HG03378 (cell line): Measurements from ENCODE around the gene NEK10.
"Not testable (repeated sequence)": the region's sequence is repeated elsewhere in the genome, so short reads cannot be mapped to it uniquely, and the experiment has no call there.

Experiments used
- ATAC-seq: cut with Tn5 transposase; IDR thresholded peaks from one replicate; pipeline ENCODE4 v1.9.1; 2021; ENCODE audit warnings: mild to moderate bottlenecking, moderate library complexity; ENCODE audit not compliant: unreplicated experiment

Gene NEK10

GRCh38 chr3:27354588-27355203 is 14.5 kb downstream of the NEK10 start:
- ATAC-seq, result no peak

DNA sequence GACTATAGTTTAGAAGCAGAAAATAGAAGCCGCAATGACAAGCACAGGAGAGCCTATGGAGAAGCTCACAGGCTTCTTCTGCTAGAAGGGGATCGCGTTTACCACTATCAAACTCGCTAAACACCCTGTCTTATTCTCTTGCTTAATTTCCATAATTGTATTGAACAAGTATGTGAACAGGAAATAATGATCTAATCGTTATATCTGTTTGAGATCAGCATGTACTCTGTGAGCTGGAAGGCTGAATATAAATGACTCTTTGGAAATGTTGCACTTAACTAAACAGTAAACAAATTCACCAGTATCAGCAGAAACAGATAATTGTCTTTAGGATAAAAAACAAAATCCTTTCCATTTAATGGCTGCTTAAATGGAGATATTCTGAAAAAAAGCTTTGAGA is 15.0 kb downstream of the NEK10 start:
- no peak for ATAC-seq

- no peak for ATAC-seq
These were observed 16.0 kb downstream of the NEK10 start for GRCh38 chr3:27353221-27353620.

GRCh38 chr3:27352047-27352446 is 17.1 kb downstream of the NEK10 start:
- ATAC-seq, result no peak

DNA sequence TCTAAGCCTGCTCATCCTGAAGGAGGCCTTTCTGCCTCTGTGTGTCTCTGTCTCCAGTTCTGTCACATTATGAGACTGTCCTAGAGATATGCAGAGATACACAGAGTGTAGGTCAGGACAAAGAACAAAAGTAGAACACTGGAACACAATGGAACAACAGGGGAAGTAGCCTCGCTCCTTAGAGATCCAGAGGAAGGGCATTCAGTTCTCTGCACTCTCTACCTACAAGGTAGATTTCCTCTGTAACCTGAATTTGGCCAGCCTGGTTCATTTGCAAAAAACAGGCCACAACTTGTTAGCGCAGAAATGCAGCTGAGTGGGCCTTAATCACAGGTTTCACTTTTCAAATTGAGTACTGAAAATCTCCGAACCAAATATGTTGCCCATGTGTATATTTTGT is 19.4 kb downstream of the NEK10 start:
- peak; percentile 64 for ATAC-seq

DNA sequence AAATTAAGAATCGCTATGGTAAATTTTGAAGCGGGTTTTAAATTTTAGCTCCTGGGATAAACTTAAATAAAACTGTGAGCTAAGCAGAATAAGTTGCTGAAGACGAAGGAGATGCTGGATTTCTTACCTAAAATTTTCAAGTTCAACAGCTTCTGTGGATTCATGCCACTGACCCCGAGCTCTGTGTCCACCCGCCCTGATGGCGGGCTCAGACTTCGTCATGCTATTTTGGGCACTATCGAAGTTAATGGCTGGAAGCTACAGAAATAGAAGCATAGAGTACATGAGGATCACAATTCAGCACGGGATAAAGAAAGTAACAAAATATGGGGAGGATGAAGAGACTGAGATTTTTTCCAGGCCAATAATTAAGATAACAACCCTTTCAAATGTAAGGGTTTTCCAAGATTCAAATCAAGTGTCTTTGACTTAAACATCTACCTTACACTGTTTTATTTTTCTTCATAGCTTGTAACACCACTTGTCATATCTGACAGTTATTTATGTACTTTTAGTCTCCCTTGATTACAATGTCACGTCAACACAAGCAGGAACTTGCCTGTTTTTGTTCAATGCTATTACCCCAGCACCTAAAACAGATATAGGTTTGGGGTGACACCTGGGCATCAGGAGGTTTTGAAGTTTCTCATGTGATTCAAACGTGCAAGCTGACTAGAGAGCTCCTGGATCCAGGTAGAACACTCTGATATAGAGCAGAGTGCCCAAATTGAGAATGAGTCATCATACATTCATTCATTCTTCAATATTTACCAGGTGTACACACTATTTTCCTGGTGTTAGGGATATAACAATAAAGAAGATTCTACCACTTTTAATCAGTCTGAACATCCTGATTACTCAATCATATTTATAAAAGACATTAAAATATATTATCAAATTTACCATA is 23.0 kb downstream of the NEK10 start:
- ATAC-seq, result no peak

DNA sequence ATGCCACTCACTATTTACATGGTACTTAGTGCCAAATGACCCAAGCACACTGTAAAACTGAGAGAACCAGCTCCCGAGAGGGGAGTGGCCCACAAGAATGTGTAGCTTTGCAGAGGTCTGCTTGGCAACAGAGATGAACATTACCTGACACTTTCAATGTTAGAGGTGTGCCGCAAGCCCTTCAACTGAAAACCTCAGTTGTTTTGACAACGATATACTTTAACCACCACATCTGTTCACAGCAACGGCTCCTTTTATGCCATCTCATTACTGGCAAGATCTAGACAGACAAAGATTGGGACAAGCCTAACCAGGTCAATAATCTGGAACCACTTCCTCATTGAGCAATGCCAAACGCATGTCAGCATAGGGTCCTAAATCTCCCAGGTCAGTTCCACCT is 23.7 kb downstream of the NEK10 start:
- ATAC-seq, result no peak

- ATAC-seq, result no peak
These were observed 24.1 kb downstream of the NEK10 start for GRCh38 chr3:27345045-27345444.

DNA sequence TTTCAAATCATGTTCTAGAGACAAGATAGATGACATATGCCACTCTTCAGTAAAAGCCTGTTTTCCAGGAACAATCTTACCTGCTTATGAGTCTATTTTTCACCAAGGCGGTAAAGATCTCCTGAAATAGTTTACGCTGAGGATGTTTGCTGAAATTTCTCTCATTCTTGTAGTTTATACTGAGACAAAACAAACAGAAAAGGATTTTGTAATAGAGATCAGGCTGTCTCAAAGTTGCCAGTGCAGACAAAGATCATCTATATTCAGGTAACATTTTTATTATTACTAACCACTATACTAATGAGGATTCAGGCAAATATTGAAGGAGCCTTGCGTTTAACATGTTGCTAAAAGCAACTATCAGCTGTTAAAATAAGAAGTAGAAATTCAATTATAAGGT is 25.0 kb downstream of the NEK10 start:
- no peak for ATAC-seq

DNA sequence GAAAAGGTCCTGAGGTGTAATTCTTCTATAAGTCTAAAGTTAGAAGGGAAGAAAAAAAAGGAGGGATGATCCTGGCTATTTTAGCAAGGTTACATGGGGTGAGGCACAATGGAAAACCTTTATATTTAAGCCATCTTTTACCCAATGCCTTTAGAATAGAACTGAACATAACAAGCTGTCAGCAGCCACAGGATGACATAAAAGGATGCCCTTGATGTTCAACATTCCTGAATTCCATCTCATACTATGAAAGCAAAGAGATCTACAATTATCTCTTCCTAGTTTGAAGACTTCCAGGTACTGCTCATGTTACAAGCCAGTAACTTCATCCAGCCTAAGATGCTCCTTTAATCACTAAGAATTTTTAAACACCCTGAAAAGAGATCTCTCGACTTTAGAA is 26.9 kb downstream of the NEK10 start:
- no peak for ATAC-seq

DNA sequence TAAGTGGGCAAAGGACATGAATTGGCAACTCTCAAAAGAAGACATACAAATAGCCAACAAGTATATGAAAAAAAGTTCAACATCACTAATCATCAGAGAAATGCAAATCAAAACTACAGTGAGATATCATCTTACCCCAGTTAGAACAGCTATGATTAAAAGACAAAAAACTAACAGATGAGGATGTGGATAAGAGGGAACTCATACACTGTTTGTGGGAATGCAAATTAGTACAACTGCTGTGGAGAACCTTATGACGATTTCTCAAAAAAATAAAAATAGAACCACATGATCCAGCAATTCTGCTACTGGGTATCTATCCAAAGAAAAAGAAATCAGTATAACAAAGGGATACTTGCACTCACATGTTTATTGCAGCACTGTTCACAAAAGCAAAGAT is 28.6 kb downstream of the NEK10 start:
- ATAC-seq, result peak; percentile 82

DNA sequence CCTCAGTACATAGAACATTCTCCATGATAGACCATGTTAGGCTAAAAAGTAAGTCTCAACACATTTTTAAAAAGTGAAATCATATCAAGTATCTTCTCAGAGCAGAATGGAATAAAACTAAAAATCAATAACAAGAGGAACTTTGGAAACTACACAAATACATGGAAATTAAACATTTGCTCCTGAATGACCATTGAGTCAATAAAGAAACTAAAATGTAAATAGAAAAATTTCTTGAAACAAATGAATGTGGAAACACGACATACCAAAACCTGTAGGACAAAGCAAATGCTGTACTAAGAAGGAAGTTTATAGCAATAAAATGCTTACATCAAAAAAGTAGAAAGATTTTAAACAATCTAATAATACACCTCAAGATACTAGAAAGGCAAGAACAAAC is 33.6 kb downstream of the NEK10 start:
- no peak for ATAC-seq

DNA sequence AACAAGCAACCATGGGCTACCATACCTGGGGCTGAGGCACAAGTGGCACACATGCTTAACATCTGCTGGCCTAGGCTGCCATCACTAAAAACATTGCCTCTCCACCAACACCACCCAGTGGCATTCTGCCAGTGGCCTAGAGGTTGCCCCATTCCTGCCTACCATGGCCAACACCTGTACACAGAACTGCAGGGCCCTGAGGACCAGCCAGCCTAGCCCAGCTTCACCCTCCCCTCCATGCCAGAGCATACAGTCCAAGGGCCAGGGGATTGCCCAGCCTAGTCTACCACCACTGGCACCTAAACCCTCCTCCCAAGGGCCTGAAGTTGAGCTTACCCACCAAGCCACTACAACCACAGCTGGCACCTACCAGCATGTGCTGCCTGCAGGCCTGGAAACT is 35.3 kb downstream of the NEK10 start:
- no peak for ATAC-seq

- ATAC-seq, result not testable (repeated sequence)
These were observed 40.0 kb downstream of the NEK10 start for GRCh38 chr3:27328982-27329762.

DNA sequence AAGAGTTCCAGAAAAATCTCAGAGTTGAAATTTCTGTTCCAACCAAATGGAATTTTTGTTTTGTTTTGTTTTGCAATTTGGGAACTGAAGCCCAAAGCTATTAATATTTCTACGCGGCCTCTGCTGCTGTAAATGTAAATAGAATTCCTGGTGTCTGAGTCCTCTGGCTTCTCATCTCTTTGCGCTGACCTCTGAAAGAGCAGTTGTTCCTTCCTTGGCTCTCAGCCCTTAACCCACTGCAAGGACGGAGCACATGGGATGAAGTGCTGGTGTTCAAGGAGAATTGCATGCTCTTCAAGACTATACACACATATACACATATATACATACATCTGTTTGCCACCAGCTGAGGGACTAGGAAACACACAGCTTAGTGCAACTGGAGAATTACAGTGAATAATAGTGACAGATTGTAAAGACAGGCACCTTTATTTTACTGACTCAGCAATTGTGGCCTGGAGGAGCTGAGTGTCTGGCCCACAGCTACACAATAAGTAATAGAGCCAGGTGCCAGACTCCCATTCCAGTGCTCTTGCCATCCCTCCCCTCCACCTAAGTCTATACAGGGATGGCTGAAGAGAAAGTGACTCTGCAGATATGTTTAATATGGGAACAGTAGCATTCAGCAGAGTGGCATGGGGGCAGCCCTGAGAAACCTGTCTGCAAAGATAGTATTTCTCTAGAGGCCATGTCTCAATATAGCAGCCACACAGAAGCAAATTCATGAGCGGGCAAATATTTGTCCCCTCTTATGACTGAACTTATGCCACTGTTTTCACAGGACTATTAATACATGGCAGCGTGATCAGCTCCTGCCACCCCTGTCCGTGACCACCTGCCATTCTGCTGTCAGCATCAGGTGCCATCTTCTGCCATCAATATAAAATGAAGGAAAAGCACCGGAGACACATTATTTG is 42.3 kb downstream of the NEK10 start:
- no peak for ATAC-seq

DNA sequence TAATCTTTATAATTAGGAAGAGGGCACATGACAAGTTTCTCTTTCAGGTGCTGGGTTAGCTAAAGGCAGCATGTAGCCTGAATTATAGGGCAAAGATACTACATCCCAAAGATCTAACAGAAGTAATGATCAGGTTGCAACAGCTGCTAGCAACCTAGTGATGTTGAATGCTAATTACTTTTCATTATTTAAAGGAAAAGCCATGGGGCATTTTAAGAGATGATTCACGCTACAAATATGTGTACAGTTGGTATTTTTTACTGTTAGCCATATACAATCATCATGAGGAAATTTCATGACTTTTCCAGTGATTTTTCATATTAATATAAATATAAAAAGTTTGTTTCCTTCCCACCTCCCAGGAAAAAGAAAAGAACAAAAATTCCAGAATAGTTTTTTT is 43.0 kb downstream of the NEK10 start:
- no peak for ATAC-seq

DNA sequence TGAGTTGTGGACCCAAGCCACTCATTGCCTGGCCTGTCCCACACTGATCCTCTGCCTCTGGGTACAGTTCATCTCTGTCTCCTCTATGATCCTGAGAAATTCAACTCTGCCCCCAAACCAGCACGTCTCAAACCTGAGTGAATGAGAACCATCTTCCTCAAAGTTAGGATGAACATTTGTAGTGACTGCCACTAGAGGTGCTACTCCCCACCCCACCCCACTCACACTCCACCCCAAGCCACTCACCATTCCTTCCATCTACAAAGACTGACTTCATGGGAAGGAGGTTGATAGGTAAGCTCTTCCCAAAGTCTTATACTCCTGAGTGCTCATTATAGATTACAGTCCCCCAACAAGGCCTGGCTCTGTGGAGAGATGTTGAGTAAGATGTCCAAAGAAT is 43.8 kb downstream of the NEK10 start:
- ATAC-seq, result no peak

DNA sequence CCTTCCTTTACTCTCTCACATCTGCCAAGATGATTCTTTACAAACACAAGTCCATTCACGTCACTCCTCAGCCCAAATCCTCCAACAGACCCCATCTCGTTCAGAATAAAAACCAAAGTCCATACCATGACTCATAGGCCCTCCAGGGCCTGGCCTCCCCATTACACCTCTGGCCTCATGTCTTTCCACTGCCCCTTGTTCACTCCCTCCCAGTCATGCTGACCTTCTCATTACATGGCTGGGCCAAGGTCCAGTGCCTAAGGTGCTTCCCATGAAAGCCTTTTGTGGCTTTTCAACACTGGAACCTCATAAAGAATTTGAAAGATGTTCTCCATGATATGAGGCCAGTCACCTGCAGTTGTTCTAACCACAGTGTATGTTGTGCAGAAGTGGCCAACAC is 44.5 kb downstream of the NEK10 start:
- ATAC-seq, result no peak

DNA sequence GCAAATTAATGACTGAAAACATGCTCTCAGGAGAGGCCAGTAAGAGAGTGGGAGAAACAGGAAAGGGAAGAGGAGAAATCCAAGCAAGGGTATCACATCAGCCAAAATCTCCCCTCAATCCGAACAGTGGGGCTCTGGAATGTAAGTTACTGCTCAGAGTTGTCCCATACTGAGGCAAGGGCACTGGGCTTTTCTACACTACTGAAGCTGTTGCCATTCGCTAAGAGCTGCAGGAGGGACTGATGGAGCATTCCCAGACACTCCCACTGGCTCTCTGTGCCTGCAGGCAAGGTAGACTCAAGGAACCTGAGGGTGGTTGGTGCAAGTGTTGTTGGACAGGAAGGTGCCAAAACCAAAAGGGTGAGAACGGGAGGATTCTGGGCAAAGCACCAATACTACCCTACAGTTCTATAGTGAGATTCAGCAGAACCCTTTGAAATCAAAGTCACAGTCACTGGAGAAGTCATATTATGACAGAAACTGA is 46.1 kb downstream of the NEK10 start:
- ATAC-seq, result no peak

GRCh38 chr3:27322634-27323033 is 46.5 kb downstream of the NEK10 start:
- no peak for ATAC-seq
